NCI-H1417 (cell line): ENCODE results near the gene SPOCK2.

Experiments used
- DNase-seq, 3 experiments: peaks; one replicate each; lab custom pipeline; 2025; lab: John Stamatoyannopoulos, UW

SPOCK2 gene

GRCh38 chr10:72010234-72010973 lies 77.9 kb downstream of the SPOCK2 start:
- no peak for DNase-seq

GRCh38 chr10:72009425-72010081 lies 78.8 kb downstream of the SPOCK2 start:
- peak in 1 of 3 experiments; percentile 36 for DNase-seq

GRCh38 chr10:72009051-72009424 lies 79.3 kb downstream of the SPOCK2 start:
- DNase-seq: no peak
